ENCODE data around the gene IQCN. TPM values are rescaled to one million over a fixed set of nuclear protein-coding genes. Genes with fewer than 3 reads are reported as not detected.

The IQCN gene
- total and polyA plus RNA-seq, 2 of the 4 experiments (the other 2 are of a cell fraction) = 0.18 to 0.67 TPM

DNA sequence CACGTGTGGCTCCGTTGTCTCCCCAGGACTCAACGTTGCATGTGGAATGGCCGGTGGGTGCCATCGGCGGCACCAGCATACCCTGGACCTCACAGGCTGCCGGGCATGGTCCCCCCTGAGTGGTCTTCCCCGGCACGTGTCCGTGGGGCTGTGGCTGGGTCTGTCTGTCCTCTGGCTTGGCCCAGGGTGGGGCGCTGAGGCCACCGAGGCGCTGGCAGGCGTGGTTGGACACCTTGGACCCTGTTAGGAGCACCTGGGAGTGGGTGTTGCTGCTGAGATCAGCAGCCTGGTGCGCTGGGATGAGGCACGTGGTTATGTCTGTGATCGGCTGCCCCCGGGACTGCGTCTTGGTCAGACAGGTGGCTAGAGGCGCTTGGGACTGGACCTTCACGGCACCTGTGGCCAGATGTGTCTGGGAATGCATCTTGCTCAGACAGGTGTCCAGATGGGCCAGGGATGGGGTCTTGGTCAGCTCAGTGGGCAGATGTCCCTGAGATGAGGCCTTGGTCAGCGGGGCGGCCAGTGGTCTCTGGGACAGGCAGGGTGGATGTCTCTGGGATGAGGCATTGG lies 9.2 kb downstream of the IQCN start:
- H3K36me3 ChIP-seq (ENCODE audit: control insufficient read depth, insufficient read depth, low read length) = peaks cover 34% of the 10 kb centered on the region
- intact Hi-C loops (cut with micrococcal nuclease) = no loop called here
- no peak overlapping the region for H3K18ac ChIP-seq (ENCODE audit: low read depth, low read length)
- no peak overlapping the region for H3K4me2 ChIP-seq (ENCODE audit: low read depth, low read length)
- H3K14ac ChIP-seq (replicated peaks; ENCODE audit: low read depth, low read length) = no peak overlapping the region
- H3K9me1 ChIP-seq (ENCODE audit: insufficient read depth, low read length) = peaks cover 3% of the 10 kb centered on the region; the same call in 1 of the 2 replicates
- BruUV-seq (replicated peaks) = no TSS peak
- no peak overlapping the region for H2BK5ac ChIP-seq (ENCODE audit: low read depth, low read length, poor library complexity, severe bottlenecking)
- H3K4me1 ChIP-seq (ENCODE audit: control insufficient read depth, insufficient read depth, low read length) = no peaks in the 10 kb centered on the region
- H2AFZ ChIP-seq (replicated peaks; ENCODE audit: low read length, poor library complexity) = no peak overlapping the region
- H2BK20ac ChIP-seq (ENCODE audit: low read depth, low read length) = no peak overlapping the region
- H2AK5ac ChIP-seq (ENCODE audit: low read depth, low read length) = no peak overlapping the region
- WGBS, 2 experiments (ENCODE audit: extremely low coverage in 2 of 2, insufficient read length in 1 of 2) = 96% methylated on average over 17 of the region's 23 CpGs; no CpG with 5 or more reads in 1 of the 2 experiments
- no peak overlapping the region for H3K4me3 ChIP-seq (ENCODE audit: insufficient read depth, low read depth, low read length)
- H3K27me3 ChIP-seq (ENCODE audit: control insufficient read depth, insufficient read depth, low read length) = no peaks in the 10 kb centered on the region
- no peak overlapping the region for H3K9ac ChIP-seq (ENCODE audit: low read depth, low read length)
- H4K5ac ChIP-seq (ENCODE audit: low read depth, low read length) = no peak overlapping the region
- H3K79me1 ChIP-seq (ENCODE audit: low read depth in 1 of 2, low read length in 2 of 2) = no peaks in the 10 kb centered on the region; a peak in 1 of 4 replicates
- POLR2A ChIA-PET (ENCODE audit: unreplicated experiment) = no interaction called here
- no peak overlapping the region for H3K56ac ChIP-seq (ENCODE audit: extremely low read depth, insufficient read depth, low read length)
- H4K20me1 ChIP-seq (ENCODE audit: insufficient read depth, low read length) = peaks cover 4% of the 10 kb centered on the region; the same call in 1 of the 2 replicates
- H4K8ac ChIP-seq (ENCODE audit: low read depth in 2 of 2, low read length in 2 of 2) = no peak overlapping the region
- CTCF ChIA-PET = no interaction called here
- no peak overlapping the region for H3K27ac ChIP-seq (ENCODE audit: insufficient read depth, low read length)
- H2AK9ac ChIP-seq (replicated peaks; ENCODE audit: low read depth, low read length, poor library complexity) = no peak overlapping the region
- DNase-seq (no peak), ATAC-seq (ENCODE audit: low read depth) (no peak)
- no peak overlapping the region for H3K23ac ChIP-seq (ENCODE audit: low read depth, low read length)
- dilution Hi-C loops (cut with HindIII; ENCODE audit: low sequenced_read_pairs, unreplicated experiment) = no loop called here
- no peaks in the 10 kb centered on the region for H3K9me3 ChIP-seq (ENCODE audit: control insufficient read depth, insufficient read depth, low read length)
- in situ Hi-C loops (cut with MboI; ENCODE audit: low sequenced_read_pairs) = no loop called here
- TF ChIP-seq RFX5 (IDR thresholded peaks at IDR 0.05; ENCODE audit: low read depth, low read length) (no peak), CHD1 (IDR thresholded peaks at IDR 0.05; ENCODE audit: low read depth, low read length) (no peak), MAFK (IDR thresholded peaks at IDR 0.05; ENCODE audit: low read depth, low read length) (no peak), NFE2L2 (IDR thresholded peaks at IDR 0.05; ENCODE audit: low read depth, low read length) (no peak), CEBPB (IDR thresholded peaks at IDR 0.05; ENCODE audit: low read depth, low read length) (no peak), SMC3 (IDR thresholded peaks at IDR 0.05; ENCODE audit: low read depth, low read length) (no peak), BHLHE40 (IDR thresholded peaks at IDR 0.05; ENCODE audit: low read depth, low read length) (no peak), MXI1 (IDR thresholded peaks at IDR 0.05; ENCODE audit: borderline replicate concordance, low read depth, low read length) (no peak), MAZ (IDR thresholded peaks at IDR 0.05; ENCODE audit: borderline replicate concordance, low read depth, low read length) (no peak), FOS (IDR thresholded peaks at IDR 0.05; ENCODE audit: low read depth, low read length) (no peak)
- TF ChIP-seq, protein P1, sequence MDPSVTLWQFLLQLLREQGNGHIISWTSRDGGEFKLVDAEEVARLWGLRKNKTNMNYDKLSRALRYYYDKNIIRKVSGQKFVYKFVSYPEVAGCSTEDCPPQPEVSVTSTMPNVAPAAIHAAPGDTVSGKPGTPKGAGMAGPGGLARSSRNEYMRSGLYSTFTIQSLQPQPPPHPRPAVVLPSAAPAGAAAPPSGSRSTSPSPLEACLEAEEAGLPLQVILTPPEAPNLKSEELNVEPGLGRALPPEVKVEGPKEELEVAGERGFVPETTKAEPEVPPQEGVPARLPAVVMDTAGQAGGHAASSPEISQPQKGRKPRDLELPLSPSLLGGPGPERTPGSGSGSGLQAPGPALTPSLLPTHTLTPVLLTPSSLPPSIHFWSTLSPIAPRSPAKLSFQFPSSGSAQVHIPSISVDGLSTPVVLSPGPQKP (IDR thresholded peaks at IDR 0.05; ENCODE audit: borderline replicate concordance, low read depth, low read length) = no peak
- TF ChIP-seq, protein P2, sequence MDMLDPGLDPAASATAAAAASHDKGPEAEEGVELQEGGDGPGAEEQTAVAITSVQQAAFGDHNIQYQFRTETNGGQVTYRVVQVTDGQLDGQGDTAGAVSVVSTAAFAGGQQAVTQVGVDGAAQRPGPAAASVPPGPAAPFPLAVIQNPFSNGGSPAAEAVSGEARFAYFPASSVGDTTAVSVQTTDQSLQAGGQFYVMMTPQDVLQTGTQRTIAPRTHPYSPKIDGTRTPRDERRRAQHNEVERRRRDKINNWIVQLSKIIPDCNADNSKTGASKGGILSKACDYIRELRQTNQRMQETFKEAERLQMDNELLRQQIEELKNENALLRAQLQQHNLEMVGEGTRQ (IDR thresholded peaks at IDR 0.05; ENCODE audit: low read depth, low read length) = no peak
- no peak overlapping the region for H4K91ac ChIP-seq (ENCODE audit: insufficient read depth, low read depth, low read length)
- no peak overlapping the region for H2BK120ac ChIP-seq (ENCODE audit: low read depth, low read length)
- no peak overlapping the region for H3K4ac ChIP-seq (ENCODE audit: low read depth, low read length)
- no peak overlapping the region for H2BK15ac ChIP-seq (ENCODE audit: low read depth, low read length)

All from IMR-90 (cell line).